Fibroblast of villous mesenchyme (primary cell): Measurements from ENCODE around the gene DMRTB1. TPM values are rescaled to one million over a fixed set of nuclear protein-coding genes. Genes with fewer than 3 reads are reported as not detected.
"Not testable (repeated sequence)": the region's sequence is repeated elsewhere in the genome, so short reads cannot be mapped to it uniquely, and the experiment has no call there.

Experiments
- DNase-seq: peaks from one replicate; pipeline ENCODE4 v3.0.0-alpha.2; 2010; ENCODE audit warnings: low read depth
- H3K4me3 ChIP-seq: 2 replicates; pipeline ENCODE4 v1.5.1; 2011; ENCODE audit warnings: low read depth, mild to moderate bottlenecking, low read length
- total RNA-seq: library from RNA; depleted of rRNA; stranded (reverse); fragments of >200 nt; gene quantifications from 2 replicates; pipeline ENCODE4 v1.2.3, GENCODE V29; 2012
- TF ChIP-seq, protein P1 (sequence below): IDR thresholded peaks from 2 replicates; pipeline ENCODE4 v1.5.1; 2012; ENCODE audit warnings: low read depth, mild to moderate bottlenecking, low read length; ENCODE audit not compliant: insufficient read depth

The DMRTB1 gene
- total RNA-seq, 1 donor: not detected

DNA sequence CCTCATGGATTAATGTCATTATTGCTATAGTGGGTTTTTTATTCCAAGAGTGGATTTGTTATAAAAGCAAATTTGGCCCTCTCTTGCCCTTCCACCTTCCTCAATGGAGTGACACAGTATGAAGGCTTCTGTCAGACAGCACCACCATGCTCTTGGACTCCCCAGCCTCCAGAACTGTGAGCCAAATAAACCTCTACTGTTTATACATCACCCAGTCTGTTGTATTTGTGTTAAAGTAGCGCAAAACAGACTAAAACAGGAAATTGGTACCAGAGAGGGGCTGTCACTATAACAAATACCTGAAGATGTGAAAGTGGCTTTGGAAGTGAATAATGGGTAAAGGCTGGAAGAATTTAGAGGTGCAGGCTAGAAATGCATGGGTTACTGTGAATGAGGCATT is 38.0 kb upstream of the DMRTB1 start:
- no peak for DNase-seq
- no peak overlapping the region for H3K4me3 ChIP-seq
- TF ChIP-seq, protein P1, sequence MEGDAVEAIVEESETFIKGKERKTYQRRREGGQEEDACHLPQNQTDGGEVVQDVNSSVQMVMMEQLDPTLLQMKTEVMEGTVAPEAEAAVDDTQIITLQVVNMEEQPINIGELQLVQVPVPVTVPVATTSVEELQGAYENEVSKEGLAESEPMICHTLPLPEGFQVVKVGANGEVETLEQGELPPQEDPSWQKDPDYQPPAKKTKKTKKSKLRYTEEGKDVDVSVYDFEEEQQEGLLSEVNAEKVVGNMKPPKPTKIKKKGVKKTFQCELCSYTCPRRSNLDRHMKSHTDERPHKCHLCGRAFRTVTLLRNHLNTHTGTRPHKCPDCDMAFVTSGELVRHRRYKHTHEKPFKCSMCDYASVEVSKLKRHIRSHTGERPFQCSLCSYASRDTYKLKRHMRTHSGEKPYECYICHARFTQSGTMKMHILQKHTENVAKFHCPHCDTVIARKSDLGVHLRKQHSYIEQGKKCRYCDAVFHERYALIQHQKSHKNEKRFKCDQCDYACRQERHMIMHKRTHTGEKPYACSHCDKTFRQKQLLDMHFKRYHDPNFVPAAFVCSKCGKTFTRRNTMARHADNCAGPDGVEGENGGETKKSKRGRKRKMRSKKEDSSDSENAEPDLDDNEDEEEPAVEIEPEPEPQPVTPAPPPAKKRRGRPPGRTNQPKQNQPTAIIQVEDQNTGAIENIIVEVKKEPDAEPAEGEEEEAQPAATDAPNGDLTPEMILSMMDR: no peak

- TF ChIP-seq, protein P1: no peak
- no peak overlapping the region for H3K4me3 ChIP-seq
- no peak for DNase-seq
These were observed 28.9 kb upstream of the DMRTB1 start for GRCh38 chr1:53430261-53430660.

GRCh38 chr1:53430779-53431178 is 28.4 kb upstream of the DMRTB1 start:
- no peak overlapping the region for H3K4me3 ChIP-seq
- no peak for DNase-seq
- TF ChIP-seq, protein P1: no peak

- no peak overlapping the region for H3K4me3 ChIP-seq
- no peak for DNase-seq
- TF ChIP-seq, protein P1: no peak
These were observed 28.0 kb upstream of the DMRTB1 start for GRCh38 chr1:53431244-53431643.

- TF ChIP-seq, protein P1: no peak
- no peak for DNase-seq
- no peak overlapping the region for H3K4me3 ChIP-seq
These were observed 27.2 kb upstream of the DMRTB1 start for GRCh38 chr1:53431805-53432565.

DNA sequence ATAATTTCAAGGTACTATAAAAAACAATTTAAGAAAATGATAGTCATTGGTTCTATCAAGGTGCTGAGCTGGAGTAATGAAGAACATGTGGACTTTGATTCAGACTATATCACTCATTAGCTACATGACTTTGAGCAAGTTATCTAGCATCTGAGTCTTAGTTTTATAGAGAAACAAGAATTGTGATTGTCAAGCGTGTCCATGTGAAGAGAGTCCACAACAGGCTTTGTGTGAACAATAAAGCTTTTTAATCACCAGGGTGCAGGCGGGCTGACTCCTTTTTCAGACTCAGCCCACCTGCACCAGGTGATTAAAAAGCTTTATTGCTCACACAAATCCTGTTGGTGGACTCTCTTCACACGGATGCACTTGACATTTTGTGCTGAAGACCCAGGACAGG is 26.6 kb upstream of the DMRTB1 start:
- H3K4me3 ChIP-seq: no peak overlapping the region
- TF ChIP-seq, protein P1: no peak
- no peak for DNase-seq

DNA sequence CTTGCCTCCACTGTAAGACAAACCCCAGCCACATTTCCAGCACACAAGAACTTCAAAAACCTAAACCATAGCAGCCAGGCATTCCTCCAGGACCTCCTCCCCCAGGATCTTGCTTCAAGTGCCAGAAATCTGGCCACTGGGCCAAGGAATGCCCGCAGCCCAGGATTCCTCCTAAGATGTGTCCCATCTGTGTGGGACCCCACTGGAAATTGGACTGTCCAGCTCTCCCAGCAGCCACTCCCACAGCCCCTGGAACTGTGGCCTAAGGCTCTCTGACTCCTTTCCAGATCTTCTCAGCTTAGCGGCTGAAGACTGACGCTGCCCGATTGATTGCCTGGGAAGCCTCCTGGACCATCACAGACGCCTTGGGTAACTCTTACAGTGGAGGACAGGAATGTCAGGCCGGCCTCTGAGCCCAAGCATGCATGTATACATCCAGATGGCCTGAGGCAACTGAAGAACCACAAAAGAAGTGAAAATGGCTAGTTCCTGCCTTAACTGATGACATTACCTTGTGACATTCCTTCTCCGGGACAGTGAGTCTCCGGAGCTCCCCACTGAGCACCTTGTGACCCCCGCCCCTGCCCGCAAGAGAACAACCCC is 24.7 kb upstream of the DMRTB1 start:
- not testable (repeated sequence) for H3K4me3 ChIP-seq, DNase-seq
